NCI-H82 (cell line): ENCODE data around the gene ENPP7.
A peak's percentile ranks its signal among the peaks of the same experiment; 100 is the strongest.

ENCODE experiments used
- DNase-seq: peaks from one replicate; lab custom pipeline; 2025; lab: John Stamatoyannopoulos, UW

ENPP7 gene

GRCh38 chr17:79732804-79733691, 2.3 kb downstream of the ENPP7 start:
- no peak for DNase-seq

DNA sequence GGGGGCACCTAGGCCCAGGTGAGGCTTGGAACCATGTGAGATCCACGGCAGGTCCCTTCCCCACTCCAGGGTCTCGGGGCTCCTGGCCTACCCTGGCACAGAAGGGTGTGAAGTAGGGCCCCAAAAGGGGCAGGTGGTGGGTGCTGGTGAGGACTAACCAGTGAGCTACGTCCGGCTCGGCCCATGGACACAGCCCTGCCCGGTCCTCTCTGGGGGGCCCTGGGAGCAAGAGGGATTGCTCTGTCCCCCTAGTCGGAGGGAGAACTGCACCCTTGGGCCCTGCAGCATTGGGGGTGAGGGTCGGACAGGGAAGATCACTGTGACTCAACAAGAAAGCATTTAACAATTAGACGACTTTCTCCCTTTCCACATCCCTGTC, 2.9 kb downstream of the ENPP7 start:
- no peak for DNase-seq

DNA sequence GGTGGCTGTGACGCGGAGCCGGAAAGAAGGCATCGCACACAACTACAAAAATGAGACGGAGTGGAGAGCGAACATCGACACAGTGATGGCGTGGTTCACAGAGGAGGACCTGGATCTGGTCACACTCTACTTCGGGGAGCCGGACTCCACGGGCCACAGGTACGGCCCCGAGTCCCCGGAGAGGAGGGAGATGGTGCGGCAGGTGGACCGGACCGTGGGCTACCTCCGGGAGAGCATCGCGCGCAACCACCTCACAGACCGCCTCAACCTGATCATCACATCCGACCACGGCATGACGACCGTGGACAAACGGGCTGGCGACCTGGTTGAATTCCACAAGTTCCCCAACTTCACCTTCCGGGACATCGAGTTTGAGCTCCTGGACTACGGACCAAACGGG, 4.4 kb downstream of the ENPP7 start:
- DNase-seq = no peak

GRCh38 chr17:79737046-79737921, 6.5 kb downstream of the ENPP7 start:
- no peak for DNase-seq

DNA sequence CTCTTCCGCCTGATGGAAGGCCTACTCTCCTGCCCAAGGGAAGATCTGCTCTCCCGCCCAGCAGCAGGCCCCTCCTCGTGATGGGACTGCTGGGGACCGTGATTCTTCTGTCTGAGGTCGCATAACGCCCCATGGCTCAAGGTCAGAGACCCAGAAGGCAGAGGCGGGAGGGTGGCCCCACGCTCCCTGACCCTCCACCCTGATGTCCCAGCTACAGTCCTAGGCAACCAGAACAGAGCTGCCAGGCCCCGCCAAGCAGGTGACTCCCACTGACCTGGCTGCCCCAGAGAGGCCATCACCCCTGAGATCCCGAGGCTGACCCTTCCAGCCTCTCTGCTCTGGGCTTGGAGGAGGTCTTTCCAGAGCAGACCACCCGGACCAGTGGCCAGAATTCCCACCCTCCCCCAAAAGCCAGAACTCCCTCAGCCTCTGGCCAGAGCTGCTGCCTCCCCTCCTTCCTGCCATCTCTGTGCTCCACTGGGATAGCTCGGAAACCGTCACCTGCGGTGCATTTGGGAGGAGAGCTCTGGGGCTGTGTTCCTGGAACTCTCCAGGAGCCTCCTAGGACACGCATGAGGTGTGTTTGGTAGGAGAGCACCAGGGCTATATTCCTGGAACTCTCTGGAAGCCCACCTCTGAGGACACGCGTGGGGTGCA, 7.3 kb downstream of the ENPP7 start:
- DNase-seq = no peak

- DNase-seq = no peak
These were observed 7.9 kb downstream of the ENPP7 start for GRCh38 chr17:79738643-79739042.

- DNase-seq = no peak
These were observed 8.7 kb downstream of the ENPP7 start for GRCh38 chr17:79739148-79740062.

- no peak for DNase-seq
These were observed 9.7 kb downstream of the ENPP7 start for GRCh38 chr17:79740413-79740812.

DNA sequence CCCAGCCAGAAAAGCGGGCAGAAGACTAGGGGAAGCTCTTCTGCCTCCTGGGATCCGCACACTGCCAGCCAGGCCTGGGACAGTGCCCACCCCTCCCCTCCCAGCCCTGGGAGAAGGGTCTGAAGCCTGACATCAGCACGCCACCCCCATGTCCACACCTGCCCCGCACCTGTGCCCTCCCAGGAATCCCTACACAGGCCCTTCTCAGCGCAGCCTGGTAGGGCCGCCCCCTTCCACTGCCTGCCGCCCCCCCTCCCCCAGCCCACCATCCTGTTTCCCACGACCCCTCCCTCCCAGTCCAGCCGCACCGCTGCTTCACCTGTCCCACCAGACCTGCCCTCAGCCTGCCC, 10.6 kb downstream of the ENPP7 start:
- DNase-seq = no peak

- DNase-seq = peak; percentile 80
These were observed 11.2 kb downstream of the ENPP7 start for GRCh38 chr17:79741751-79742588.

DNA sequence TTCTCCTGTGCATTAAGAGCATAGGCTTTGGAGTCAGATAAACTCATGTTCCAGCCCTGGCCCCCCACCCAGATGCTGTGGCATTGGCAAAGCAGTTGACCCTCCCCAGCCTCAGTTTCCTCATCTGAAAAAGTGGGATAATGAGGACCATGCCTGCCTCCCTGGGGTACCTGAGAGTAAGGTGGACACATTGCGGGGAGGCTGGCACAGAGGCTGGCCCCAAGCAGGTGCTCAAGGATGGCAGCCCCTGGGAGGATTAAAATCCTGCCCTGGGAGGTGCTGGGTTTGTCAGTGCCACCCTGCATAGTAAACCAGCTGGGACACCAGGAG, 11.8 kb downstream of the ENPP7 start:
- DNase-seq = no peak

DNA sequence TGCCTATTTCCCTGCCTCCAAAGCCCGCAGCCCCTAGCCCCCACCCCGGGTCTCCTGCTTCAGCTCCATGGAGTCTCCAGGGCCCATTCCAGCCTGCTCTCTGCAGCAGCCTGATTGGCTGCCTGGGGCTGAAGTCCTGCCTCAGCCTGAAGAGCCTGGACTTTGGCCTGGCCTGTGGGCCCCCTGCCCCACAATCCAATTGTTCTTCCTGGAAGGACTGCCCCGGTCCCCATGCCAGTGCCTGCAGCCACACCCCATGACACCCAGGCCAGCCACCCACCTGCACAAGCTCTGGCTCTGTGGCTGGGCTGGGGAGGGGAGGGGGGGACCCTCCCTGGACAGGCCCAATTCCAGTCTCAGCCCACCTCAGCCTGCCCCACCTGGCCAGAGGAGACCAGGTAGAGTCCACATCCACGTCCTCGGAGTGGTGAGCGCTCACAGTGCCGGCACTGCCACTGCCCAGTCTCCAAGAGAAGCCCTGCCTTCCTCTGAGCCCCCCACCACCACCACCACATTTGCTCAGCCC, 12.3 kb downstream of the ENPP7 start:
- DNase-seq = no peak

- DNase-seq = no peak
These were observed 12.9 kb downstream of the ENPP7 start for GRCh38 chr17:79743614-79744013.

DNA sequence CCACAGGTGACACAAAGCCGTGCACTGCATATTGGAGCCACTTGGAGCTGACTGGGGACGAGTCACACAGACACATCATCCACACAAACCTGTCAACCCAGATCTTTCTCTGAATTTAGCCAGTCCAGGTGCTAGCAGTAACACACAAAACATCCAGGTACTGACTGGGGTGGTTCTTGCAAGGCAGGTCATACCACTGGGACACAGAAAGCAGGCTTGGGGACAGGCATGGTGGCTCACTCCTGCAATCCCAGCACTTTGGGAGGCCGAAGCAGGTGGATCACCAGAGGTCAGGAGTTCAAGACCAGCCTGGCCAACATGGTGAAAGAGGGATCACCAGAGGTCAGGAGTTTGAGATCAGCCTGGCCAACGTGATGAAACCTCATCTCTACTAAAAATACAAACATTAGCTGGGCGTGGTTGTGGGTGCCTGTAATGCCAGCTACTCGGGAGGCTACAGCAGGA, 14.9 kb downstream of the ENPP7 start:
- no peak for DNase-seq

DNA sequence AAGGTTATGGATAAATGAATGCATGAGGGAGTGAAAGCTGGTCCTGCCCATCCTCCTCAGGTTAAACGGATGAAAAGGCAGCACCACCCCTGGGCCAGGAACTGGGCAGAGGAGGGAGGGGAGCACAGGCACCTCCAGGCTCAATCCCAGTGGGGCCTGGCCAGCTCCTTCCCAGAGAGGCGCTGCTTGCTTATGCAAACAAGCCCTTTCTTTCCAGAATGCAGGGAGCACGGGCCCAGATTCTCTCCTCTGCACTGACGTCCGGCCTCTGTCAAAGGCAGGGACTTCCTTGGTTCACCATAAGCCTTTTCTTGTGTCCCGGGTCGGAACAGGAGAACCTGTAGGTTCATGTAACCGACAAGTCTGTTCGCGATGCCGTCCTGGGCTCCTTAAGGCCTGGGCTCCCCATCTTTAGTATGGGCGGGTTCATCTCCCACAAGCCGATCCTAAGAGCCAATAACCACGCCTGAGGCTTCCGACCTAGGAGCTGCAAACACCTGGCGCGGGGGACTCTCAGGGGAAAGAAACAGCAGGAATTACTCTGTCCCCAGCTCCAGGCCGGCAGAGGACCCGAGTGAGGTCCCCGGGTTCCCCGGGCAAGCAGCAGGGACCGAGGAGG, 16.3 kb downstream of the ENPP7 start:
- peak; percentile 35 for DNase-seq

GRCh38 chr17:79747508-79748294, 17.0 kb downstream of the ENPP7 start:
- peak; percentile 39 for DNase-seq

DNA sequence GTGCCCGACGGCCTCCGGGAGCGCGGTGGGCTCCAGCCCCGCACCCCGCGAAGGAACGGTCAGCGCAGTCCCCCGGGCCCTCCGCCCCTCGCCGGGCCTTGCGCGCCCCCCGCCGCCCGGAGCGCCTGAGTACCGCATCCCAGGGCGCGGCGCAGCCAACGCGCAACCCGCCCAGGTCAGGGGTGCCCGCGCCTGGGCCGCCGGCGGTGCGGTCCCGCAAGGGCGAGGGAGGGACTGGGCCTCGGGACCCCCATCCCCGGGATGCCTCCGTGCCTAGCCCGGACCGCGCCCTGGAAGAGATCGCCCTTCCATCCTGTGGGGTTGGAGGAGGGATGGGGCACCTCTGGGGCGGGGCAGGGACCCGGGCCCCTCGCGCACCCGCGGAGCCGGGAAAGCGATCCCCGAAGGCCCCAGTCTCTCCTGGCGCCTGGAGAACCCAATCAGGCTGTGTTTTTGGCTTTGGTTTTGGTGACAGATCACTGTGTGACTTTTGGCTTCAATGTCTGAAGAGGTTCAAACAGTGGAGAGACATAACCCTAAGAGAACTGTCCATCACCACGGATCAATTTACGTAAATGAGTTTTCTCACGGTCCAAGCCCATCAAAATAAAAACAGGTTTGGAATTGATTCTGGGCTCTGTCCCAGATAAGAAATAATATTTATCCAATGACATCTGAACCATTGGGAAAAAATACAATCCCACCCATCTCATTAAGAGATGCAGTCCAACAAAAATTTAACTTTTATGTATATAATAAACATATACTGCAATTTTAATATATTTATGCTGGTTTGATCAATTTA, 17.8 kb downstream of the ENPP7 start:
- no peak for DNase-seq

GRCh38 chr17:79749156-79749815, 18.5 kb downstream of the ENPP7 start:
- DNase-seq = peak; percentile 37
